Esophagus muscularis mucosa (tissue), 4 donors: ENCODE results near the gene CYP24A1. TPM values are rescaled to one million over a fixed set of nuclear protein-coding genes. Genes with fewer than 3 reads are reported as not detected.

ENCODE experiments used
- DNase-seq: peaks from one replicate; pipeline ENCODE4 v3.0.0-alpha.2; 2017; ENCODE audit errors: extremely low spot score
- H3K27ac ChIP-seq, 4 donors: fragments of 200-600 bp; sonication (generic); replicated peaks in 1 of 4; 1 replicate in 3 of 4; 2 replicates in 1 of 4; pipeline ENCODE4 v1.5.1; 2016 to 2019; ENCODE audit warnings: mild to moderate bottlenecking in 1 of 4
- H3K27me3 ChIP-seq, 4 donors: fragments of 200-600 bp; sonication (generic); one replicate each; pipeline versions ENCODE4 v1.5.1 to v1.6.0; 2016 to 2019
- H3K36me3 ChIP-seq, 4 donors: fragments of 200-600 bp; sonication (generic); one replicate each; pipeline ENCODE4 v1.5.1; 2016 to 2019
- H3K4me1 ChIP-seq, 4 donors: fragments of 200-600 bp; sonication (generic); one replicate each; pipeline ENCODE4 v1.5.1; 2016 to 2019
- H3K4me3 ChIP-seq, 4 donors: fragments of 200-600 bp; sonication (generic); 1 replicate in 2 of 4; 2 replicates in 2 of 4; pipeline ENCODE4 v1.5.1; 2016 to 2019; ENCODE audit warnings: mild to moderate bottlenecking in 4 of 4, moderate library complexity in 1 of 4
- H3K9me3 ChIP-seq, 4 donors: fragments of 200-600 bp; sonication (generic); 1 replicate in 3 of 4; 2 replicates in 1 of 4; pipeline ENCODE4 v1.5.1; 2016 to 2019
- EP300 ChIP-seq: sonication (generic); formaldehyde crosslinking; IDR thresholded peaks from one replicate; pipeline ENCODE4 v1.6.1; 2017; ENCODE audit warnings: antibody characterized with exemption
- POLR2A ChIP-seq: fragments of 450-650 bp; IDR thresholded peaks from one replicate; pipeline ENCODE4 v1.6.1; 2017; ENCODE audit warnings: antibody characterized with exemption, moderate library complexity, mild to moderate bottlenecking, low read depth
- POLR2AphosphoS5 ChIP-seq, 2 donors: sonication (generic); formaldehyde crosslinking; IDR thresholded peaks; one replicate each; pipeline ENCODE4 v1.6.1; 2017; ENCODE audit warnings: antibody characterized with exemption in 2 of 2
- WGBS: methylation state at CpG from one replicate; pipeline ENCODE4 v1.1.5; 2018; 5-methylcytosine and 5-hydroxymethylcytosine counted together
- intact Hi-C: fragments of 100-400 bp; cut with DNase I; formaldehyde crosslinking; loops from one replicate; pipeline ENCODE4 v1.15.1; 2023
- total RNA-seq, 4 donors: library from RNA; depleted of rRNA; stranded (reverse); fragments of >200 nt; gene quantifications; one replicate each; pipeline versions ENCODE4 v1.1.0 to v1.2.1, GENCODE V29; 2016
- TF ChIP-seq, protein P1 (sequence below), 3 experiments: fragments of 200-600 bp in 2 of 3; fragments of 450-650 bp in 1 of 3; sonication (generic) in 2 of 3; IDR thresholded peaks; one replicate each; pipeline ENCODE4 v1.5.1; 2017 to 2019; ENCODE audit warnings: antibody characterized with exemption in 3 of 3, mild to moderate bottlenecking in 2 of 3, moderate library complexity in 1 of 3

Gene CYP24A1
- total RNA-seq, 4 donors from 2014 or later: not detected

DNA sequence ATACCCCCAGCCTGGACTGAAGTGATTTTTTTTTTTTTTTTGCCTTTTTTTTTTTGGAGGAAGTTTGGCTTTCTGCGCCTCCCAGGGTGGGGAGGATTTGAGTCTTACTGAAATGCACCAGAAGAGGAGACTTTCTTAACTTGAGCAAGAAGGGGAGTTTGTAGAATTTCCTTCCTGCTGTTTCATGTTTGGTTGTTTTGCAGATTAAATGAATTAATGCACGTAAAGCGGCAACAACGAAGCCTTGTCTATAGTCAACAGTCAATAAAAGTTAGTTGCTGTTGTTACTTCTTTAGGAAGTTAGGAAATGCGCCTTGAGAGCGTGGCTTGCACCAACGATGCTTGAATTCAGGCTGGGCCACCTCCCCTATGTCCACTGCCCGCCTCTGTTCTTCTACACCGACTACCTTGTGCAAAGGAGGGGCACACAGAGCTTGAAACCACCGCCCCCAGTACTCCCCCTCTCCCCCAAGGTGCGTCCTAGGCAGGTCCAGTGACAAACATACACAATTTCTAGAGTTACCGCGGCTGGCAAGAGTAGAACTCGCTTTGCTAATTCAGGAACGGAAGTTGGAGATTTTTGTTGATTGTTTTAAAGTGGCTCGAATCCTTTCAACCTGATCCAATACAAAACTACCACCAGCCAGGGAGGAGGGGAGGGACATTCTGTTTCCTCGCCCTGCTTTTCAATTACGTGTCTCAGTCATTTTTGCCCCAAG, 830 bp upstream of the CYP24A1 start:
- Histone ChIP-seq H3K4me3 (peak overlapping the region in 3 of 4 donors; percentile 3 to 20 (median 18)), H3K4me1 (peaks cover 19 to 25% (median 20%) of the 10 kb centered on the region in 4 donors), H3K27me3 (peaks cover 0 to 83% (median 17%) of the 10 kb centered on the region in 4 donors), H3K27ac (no peak overlapping the region), H3K36me3 (no peaks in the 10 kb centered on the region), H3K9me3 (no peaks in the 10 kb centered on the region)
- WGBS: 12% methylated on average over 17 of the region's 18 CpGs
- TF ChIP-seq EP300 (no peak), POLR2AphosphoS5 (IDR thresholded peaks at IDR 0.05) (no peak), POLR2A (no peak)
- TF ChIP-seq, protein P1, sequence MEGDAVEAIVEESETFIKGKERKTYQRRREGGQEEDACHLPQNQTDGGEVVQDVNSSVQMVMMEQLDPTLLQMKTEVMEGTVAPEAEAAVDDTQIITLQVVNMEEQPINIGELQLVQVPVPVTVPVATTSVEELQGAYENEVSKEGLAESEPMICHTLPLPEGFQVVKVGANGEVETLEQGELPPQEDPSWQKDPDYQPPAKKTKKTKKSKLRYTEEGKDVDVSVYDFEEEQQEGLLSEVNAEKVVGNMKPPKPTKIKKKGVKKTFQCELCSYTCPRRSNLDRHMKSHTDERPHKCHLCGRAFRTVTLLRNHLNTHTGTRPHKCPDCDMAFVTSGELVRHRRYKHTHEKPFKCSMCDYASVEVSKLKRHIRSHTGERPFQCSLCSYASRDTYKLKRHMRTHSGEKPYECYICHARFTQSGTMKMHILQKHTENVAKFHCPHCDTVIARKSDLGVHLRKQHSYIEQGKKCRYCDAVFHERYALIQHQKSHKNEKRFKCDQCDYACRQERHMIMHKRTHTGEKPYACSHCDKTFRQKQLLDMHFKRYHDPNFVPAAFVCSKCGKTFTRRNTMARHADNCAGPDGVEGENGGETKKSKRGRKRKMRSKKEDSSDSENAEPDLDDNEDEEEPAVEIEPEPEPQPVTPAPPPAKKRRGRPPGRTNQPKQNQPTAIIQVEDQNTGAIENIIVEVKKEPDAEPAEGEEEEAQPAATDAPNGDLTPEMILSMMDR (IDR thresholded peaks at IDR 0.05): no peak
- intact Hi-C loops: no loop called here
- no peak for DNase-seq

DNA sequence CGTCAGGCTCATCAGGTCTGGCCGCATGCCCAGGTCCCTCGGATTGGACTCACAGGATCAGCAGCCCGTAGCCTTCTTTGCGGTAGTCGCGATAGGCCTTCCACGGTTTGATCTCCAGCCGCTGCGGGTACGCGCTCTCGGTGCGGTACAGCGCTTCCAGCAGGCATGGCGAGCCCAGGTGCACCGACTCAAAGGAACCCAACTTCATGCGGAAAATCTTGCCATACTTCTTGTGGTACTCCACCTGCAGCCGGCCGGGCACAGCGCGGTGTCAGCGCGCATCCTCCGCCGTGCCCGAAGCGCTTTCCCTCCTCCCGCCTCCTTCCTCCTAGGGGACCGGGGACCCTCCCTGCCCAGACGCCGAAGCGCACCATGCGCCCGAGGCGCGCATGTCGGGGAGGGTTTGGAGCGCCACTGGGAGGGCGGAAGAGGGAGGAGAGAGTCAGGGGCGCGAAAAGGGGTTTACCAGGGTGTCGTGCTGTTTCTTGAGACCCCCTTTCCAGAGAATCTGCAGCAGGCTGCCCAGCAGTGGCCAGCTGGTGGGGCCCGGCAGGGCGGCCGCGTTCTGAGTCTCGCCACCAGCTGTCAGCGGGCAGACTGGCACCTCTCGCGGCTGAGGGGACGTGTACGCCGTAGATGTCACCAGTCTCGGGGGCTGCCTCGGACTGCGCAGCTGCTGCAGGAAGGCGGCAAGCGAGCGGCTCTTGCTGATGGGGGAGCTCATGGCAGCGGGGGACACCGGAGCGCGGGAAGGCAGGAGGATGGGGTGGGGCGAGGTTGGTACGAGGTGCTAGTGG, 732 bp downstream of the CYP24A1 start:
- intact Hi-C loops: no loop called here
- Histone ChIP-seq H3K36me3 (no peaks in the 10 kb centered on the region), H3K27me3 (peaks cover 0 to 97% (median 17%) of the 10 kb centered on the region in 4 donors), H3K4me3 (peak overlapping the region in 1 of 4 donors; percentile 18), H3K4me1 (peaks cover 19 to 25% (median 20%) of the 10 kb centered on the region in 4 donors), H3K27ac (no peak overlapping the region), H3K9me3 (no peaks in the 10 kb centered on the region)
- no peak for DNase-seq
- 2% methylated on average over 37 of the region's 66 CpGs for WGBS
- no peak for TF ChIP-seq POLR2A
- no peak for TF ChIP-seq POLR2AphosphoS5 (IDR thresholded peaks at IDR 0.05)

DNA sequence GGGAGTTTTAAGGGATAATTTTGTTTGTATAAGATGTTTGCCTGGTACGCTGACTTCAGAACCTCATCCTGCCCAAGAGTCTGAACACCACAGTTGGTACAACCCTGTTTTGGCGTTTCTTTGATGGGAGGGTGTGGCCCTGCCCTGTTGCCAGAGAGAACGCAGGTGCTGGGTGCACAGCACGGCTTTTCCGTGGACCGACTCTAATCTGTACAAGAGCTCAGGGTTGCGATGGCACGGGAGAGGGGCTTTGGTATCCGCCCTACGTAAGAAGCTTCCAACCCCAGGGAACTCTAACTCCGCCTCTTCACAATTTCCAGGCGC, 1.3 kb downstream of the CYP24A1 start:
- H3K4me3 ChIP-seq: no peak overlapping the region
- no peak overlapping the region for H3K27ac ChIP-seq
- H3K27me3 ChIP-seq: peaks cover 0 to 95% (median 19%) of the 10 kb centered on the region in 4 donors
- no peaks in the 10 kb centered on the region for H3K9me3 ChIP-seq
- intact Hi-C loops: no loop called here
- no peaks in the 10 kb centered on the region for H3K36me3 ChIP-seq
- TF ChIP-seq EP300 (no peak), POLR2A (no peak), POLR2AphosphoS5 (IDR thresholded peaks at IDR 0.05) (no peak)
- TF ChIP-seq, protein P1 (IDR thresholded peaks at IDR 0.05): no peak
- peaks cover 19 to 25% (median 20%) of the 10 kb centered on the region in 4 donors for H3K4me1 ChIP-seq
- no peak for DNase-seq
- 17% methylated on average over 11 of the region's 12 CpGs for WGBS

DNA sequence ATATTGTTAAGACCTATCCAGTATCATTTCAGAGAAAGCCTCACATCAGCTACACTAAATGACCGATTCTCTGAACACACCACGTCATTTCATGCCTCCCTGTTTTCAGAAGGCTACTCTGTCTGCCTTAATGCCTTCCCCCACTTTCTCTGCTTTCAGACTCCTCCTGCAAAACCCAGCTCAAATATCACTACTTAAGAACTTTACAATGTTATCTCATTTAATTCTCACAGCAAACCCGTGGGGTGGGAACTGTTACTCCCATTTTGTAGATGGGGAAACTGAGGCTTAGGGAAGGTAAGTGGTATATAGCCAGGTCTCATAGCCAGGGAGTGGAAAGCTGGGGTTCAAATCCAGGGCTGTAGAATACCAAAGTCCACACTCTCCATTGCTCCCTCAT, 2.8 kb downstream of the CYP24A1 start:
- no peak for DNase-seq
- Histone ChIP-seq H3K4me3 (no peak overlapping the region), H3K9me3 (no peaks in the 10 kb centered on the region), H3K27me3 (peaks cover 0 to 89% (median 19%) of the 10 kb centered on the region in 4 donors), H3K36me3 (no peaks in the 10 kb centered on the region), H3K4me1 (peaks cover 19 to 25% (median 20%) of the 10 kb centered on the region in 4 donors), H3K27ac (no peak overlapping the region)
- intact Hi-C loops: no loop called here
- 63% methylated on average over 3 of the region's 3 CpGs for WGBS
- TF ChIP-seq POLR2AphosphoS5 (IDR thresholded peaks at IDR 0.05): no peak
- TF ChIP-seq, protein P1 (IDR thresholded peaks at IDR 0.05): no peak
- no peak for TF ChIP-seq EP300
- TF ChIP-seq POLR2A: no peak

DNA sequence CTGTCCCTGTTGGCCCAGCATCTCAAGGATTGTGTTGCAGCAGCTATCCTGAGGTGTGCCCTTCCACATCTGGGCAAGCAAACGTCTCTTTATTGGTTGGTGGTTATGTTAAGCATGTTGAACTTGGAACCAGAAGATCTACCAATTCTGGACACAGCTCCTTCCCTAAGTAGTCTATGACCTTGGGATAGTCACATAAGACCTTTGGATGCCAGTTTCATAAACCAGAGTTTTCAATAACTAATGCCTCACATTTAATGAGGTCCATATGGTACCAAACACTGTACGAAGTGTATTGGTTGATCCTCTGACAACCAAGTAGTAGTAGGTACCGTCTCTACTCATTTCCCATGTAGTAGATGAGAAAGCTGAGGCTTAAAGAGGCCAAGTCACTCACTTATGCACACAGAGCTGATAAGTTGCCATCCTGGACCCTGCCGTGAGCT, 3.7 kb downstream of the CYP24A1 start:
- TF ChIP-seq, protein P1 (IDR thresholded peaks at IDR 0.05): no peak
- TF ChIP-seq POLR2A (no peak), EP300 (no peak), POLR2AphosphoS5 (IDR thresholded peaks at IDR 0.05) (no peak)
- H3K9me3 ChIP-seq: no peaks in the 10 kb centered on the region
- peaks cover 19 to 25% (median 20%) of the 10 kb centered on the region in 4 donors for H3K4me1 ChIP-seq
- WGBS: 74% methylated on average over 4 of the region's 4 CpGs
- H3K4me3 ChIP-seq: no peak overlapping the region
- H3K27me3 ChIP-seq: peaks cover 0 to 88% (median 19%) of the 10 kb centered on the region in 4 donors
- H3K27ac ChIP-seq: no peak overlapping the region
- DNase-seq: no peak
- no peaks in the 10 kb centered on the region for H3K36me3 ChIP-seq
- intact Hi-C loops: no loop called here
